Neural cell (in vitro differentiated cells): ENCODE results near the gene NCLN. TPM values are rescaled to one million over a fixed set of nuclear protein-coding genes. Genes with fewer than 3 reads are reported as not detected.
A peak's percentile ranks its signal among the peaks of the same experiment; 100 is the strongest.

Source experiments
- H2AFZ ChIP-seq: fragments of 200-600, 300-800 bp; sonication (generic), shearing (Covaris generic); 2 replicates; pipeline ENCODE4 v1.6.0; 2014; ENCODE audit warnings: low read depth, mild to moderate bottlenecking, antibody characterized with exemption, low read length, moderate library complexity
- H3F3A ChIP-seq: fragments of 200-600 bp; shearing (Covaris generic); 2 replicates; pipeline ENCODE4 v1.6.1; 2016; ENCODE audit warnings: mild to moderate bottlenecking, moderate library complexity, mixed read lengths, antibody characterized with exemption, low read length; ENCODE audit not compliant: insufficient read depth, poor library complexity, severe bottlenecking
- H3K27ac ChIP-seq: fragments of 200-600, 300-800 bp; sonication (generic), shearing (Covaris generic); 2 replicates; pipeline ENCODE4 v1.5.1; 2014; ENCODE audit warnings: mild to moderate bottlenecking, low read length, moderate library complexity
- H3K27me3 ChIP-seq: fragments of 300-800, 200-600 bp; sonication (generic), shearing (Covaris generic); 2 replicates; pipeline ENCODE4 v1.6.0; 2014; ENCODE audit warnings: mild to moderate bottlenecking, low read depth, low read length, moderate library complexity; ENCODE audit not compliant: insufficient read depth
- H3K36me3 ChIP-seq: fragments of 300-800, 200-600 bp; sonication (generic), shearing (Covaris generic); 2 replicates; pipeline ENCODE4 v1.5.1; 2014; ENCODE audit warnings: mild to moderate bottlenecking, antibody characterized with exemption, low read length, moderate library complexity; ENCODE audit not compliant: insufficient read depth
- H3K4me2 ChIP-seq: fragments of 300-800, 200-600 bp; sonication (generic), shearing (Covaris generic); 2 replicates; pipeline ENCODE4 v1.6.0; 2014; ENCODE audit warnings: mild to moderate bottlenecking, low read length
- H3K4me3 ChIP-seq: fragments of 300-800, 200-600 bp; sonication (generic), shearing (Covaris generic); 2 replicates; pipeline ENCODE4 v1.5.1; 2014; ENCODE audit warnings: mild to moderate bottlenecking, low read length, moderate library complexity
- H3K79me2 ChIP-seq: fragments of 200-600 bp; shearing (Covaris generic); replicated peaks from 2 replicates; pipeline ENCODE4 v1.6.0; 2014; ENCODE audit warnings: mild to moderate bottlenecking, low read length, moderate library complexity; ENCODE audit not compliant: insufficient read depth
- H3K9ac ChIP-seq: fragments of 300-800, 200-600 bp; sonication (generic), shearing (Covaris generic); 2 replicates; pipeline ENCODE4 v1.6.1; 2016; ENCODE audit warnings: mild to moderate bottlenecking, low read length, mixed read lengths
- H3K9me2 ChIP-seq: fragments of 200-600 bp; shearing (Covaris generic); 2 replicates; pipeline ENCODE4 v1.6.1; 2016; ENCODE audit warnings: mild to moderate bottlenecking, low read length, mixed read lengths; ENCODE audit not compliant: insufficient read depth
- H3K9me3 ChIP-seq: fragments of 200-600, 300-800 bp; sonication (generic), shearing (Covaris generic); 2 replicates; pipeline ENCODE4 v1.6.1; 2016; ENCODE audit warnings: mild to moderate bottlenecking, mixed run types, low read length, moderate library complexity, mixed read lengths
- H4K20me1 ChIP-seq: fragments of 200-600 bp; shearing (Covaris generic); 2 replicates; pipeline ENCODE4 v1.6.1; 2016; ENCODE audit warnings: mild to moderate bottlenecking, mixed run types; ENCODE audit not compliant: insufficient read depth
- CTCF ChIP-seq: fragments of 450-650 bp; IDR thresholded peaks from 2 replicates; pipeline ENCODE4 v1.5.1; 2014; ENCODE audit warnings: antibody characterized with exemption, mild to moderate bottlenecking, moderate library complexity; ENCODE audit not compliant: poor library complexity, severe bottlenecking
- EP300 ChIP-seq: fragments of 450-650 bp; conservative IDR thresholded peaks from 2 replicates; pipeline ENCODE4 v1.6.1; 2014; ENCODE audit warnings: antibody characterized with exemption, mild to moderate bottlenecking, moderate library complexity; ENCODE audit not compliant: poor library complexity, severe bottlenecking
- EZH2 ChIP-seq: fragments of 200-600, 300-800 bp; shearing (Covaris generic), sonication (generic); IDR thresholded peaks from 2 replicates; pipeline ENCODE4 v1.6.1; 2014; ENCODE audit warnings: antibody characterized with exemption, low read length, borderline replicate concordance, mild to moderate bottlenecking; ENCODE audit not compliant: insufficient read depth, poor library complexity, severe bottlenecking
- MXI1 ChIP-seq: fragments of 450-650 bp; conservative IDR thresholded peaks from 2 replicates; pipeline ENCODE4 v1.6.1; 2014; ENCODE audit warnings: antibody characterized with exemption, mild to moderate bottlenecking; ENCODE audit not compliant: poor library complexity, severe bottlenecking
- POLR2AphosphoS5 ChIP-seq: IDR thresholded peaks from 2 replicates; pipeline ENCODE4 v1.6.1; 2012
- RAD21 ChIP-seq: fragments of 450-650 bp; conservative IDR thresholded peaks from 2 replicates; pipeline ENCODE4 v1.6.1; 2014; ENCODE audit warnings: antibody characterized with exemption, mild to moderate bottlenecking, moderate library complexity
- SMC3 ChIP-seq: fragments of 450-650 bp; conservative IDR thresholded peaks from 2 replicates; pipeline ENCODE4 v1.6.1; 2014; ENCODE audit warnings: antibody characterized with exemption, mild to moderate bottlenecking, moderate library complexity; ENCODE audit not compliant: poor library complexity
- TAF1 ChIP-seq: IDR thresholded peaks from 2 replicates; pipeline ENCODE4 v1.6.1; 2012; ENCODE audit warnings: low read depth
- polyA plus RNA-seq: library from polyadenylated mRNA; depleted of rRNA; stranded (reverse); fragments of >200 nt; gene quantifications from 2 replicates; pipeline ENCODE4 v1.2.3, GENCODE V29; 2014
- TF ChIP-seq, protein P1 (sequence below): IDR thresholded peaks from 2 replicates; pipeline ENCODE4 v1.6.1; 2012; ENCODE audit warnings: borderline replicate concordance

The NCLN gene
- polyA plus RNA-seq, 1 donor from 2014 or later = 23.5 TPM

- Histone ChIP-seq H3K36me3 (no peaks in the 10 kb centered on the region), H3K27ac (no peak overlapping the region), H3K27me3 (no peaks in the 10 kb centered on the region), H2AFZ (no peak overlapping the region), H3K9me2 (no peaks in the 10 kb centered on the region), H4K20me1 (peaks cover 5% of the 10 kb centered on the region), H3K4me2 (no peak overlapping the region), H3K79me2 (peaks cover 25% of the 10 kb centered on the region), H3K9ac (no peak overlapping the region), H3K9me3 (no peaks in the 10 kb centered on the region), H3F3A (peaks cover 2% of the 10 kb centered on the region), H3K4me3 (no peak overlapping the region)
- no peak for TF ChIP-seq POLR2AphosphoS5
- no peak for TF ChIP-seq EZH2
- TF ChIP-seq SMC3 = no peak
These were observed 37.0 kb downstream of the NCLN start for GRCh38 chr19:3222709-3223108.

- peak within 1 kb of the TSS; percentile 76 for H3K27ac ChIP-seq
- H3F3A ChIP-seq = peaks cover 2% of the 10 kb centered on the region
- H2AFZ ChIP-seq = no peak within 1 kb of the TSS
- TF ChIP-seq MXI1 (no peak), POLR2AphosphoS5 (peak; percentile 65), TAF1 (no peak), EP300 (no peak), EZH2 (no peak), RAD21 (peak; percentile 65), SMC3 (peak; percentile 64), CTCF (peak; percentile 78)
- no peaks in the 10 kb centered on the region for H3K9me3 ChIP-seq
- no peaks in the 10 kb centered on the region for H3K27me3 ChIP-seq
- H3K9me2 ChIP-seq = no peaks in the 10 kb centered on the region
- H3K4me2 ChIP-seq = peak within 1 kb of the TSS; percentile 97
- peak within 1 kb of the TSS; percentile 96 for H3K4me3 ChIP-seq
- H4K20me1 ChIP-seq = peaks cover 10% of the 10 kb centered on the region
- H3K36me3 ChIP-seq = no peaks in the 10 kb centered on the region
- peaks cover 41% of the 10 kb centered on the region for H3K79me2 ChIP-seq
- peak within 1 kb of the TSS; percentile 93 for H3K9ac ChIP-seq
These were observed 38.8 kb downstream of the NCLN start, which contains the start of gene CELF5 for GRCh38 chr19:3224346-3225168. TSS of gene CELF5 (plus strand) at chr19:3224661. CDS start at chr19:3224740, 79 bp downstream.

DNA sequence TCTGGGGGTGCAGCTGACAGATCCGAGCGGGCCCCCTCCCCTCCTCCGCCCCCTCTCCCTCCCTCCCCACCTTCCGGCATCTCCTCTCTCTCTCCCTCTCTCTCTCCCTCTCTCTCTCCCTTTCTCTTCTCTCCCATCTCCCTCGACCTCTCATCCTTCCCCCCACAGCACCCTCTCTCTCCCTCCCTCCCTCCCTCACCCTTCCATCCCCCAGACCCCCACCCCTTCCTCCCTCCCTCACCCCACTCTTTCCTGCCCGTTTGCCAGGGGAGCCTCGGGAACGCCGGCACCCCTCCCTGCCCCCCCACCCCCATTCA, 39.4 kb downstream of the NCLN start:
- Histone ChIP-seq H3F3A (peaks cover 2% of the 10 kb centered on the region), H3K79me2 (peaks cover 47% of the 10 kb centered on the region), H3K4me3 (peak overlapping the region; percentile 96), H4K20me1 (peaks cover 14% of the 10 kb centered on the region), H3K4me2 (no peak overlapping the region), H3K9ac (peak overlapping the region; percentile 93), H3K27me3 (no peaks in the 10 kb centered on the region), H3K27ac (peak overlapping the region; percentile 75), H3K9me2 (no peaks in the 10 kb centered on the region), H3K9me3 (no peaks in the 10 kb centered on the region), H3K36me3 (no peaks in the 10 kb centered on the region), H2AFZ (no peak overlapping the region)
- TF ChIP-seq CTCF = no peak
- TF ChIP-seq, protein P1, sequence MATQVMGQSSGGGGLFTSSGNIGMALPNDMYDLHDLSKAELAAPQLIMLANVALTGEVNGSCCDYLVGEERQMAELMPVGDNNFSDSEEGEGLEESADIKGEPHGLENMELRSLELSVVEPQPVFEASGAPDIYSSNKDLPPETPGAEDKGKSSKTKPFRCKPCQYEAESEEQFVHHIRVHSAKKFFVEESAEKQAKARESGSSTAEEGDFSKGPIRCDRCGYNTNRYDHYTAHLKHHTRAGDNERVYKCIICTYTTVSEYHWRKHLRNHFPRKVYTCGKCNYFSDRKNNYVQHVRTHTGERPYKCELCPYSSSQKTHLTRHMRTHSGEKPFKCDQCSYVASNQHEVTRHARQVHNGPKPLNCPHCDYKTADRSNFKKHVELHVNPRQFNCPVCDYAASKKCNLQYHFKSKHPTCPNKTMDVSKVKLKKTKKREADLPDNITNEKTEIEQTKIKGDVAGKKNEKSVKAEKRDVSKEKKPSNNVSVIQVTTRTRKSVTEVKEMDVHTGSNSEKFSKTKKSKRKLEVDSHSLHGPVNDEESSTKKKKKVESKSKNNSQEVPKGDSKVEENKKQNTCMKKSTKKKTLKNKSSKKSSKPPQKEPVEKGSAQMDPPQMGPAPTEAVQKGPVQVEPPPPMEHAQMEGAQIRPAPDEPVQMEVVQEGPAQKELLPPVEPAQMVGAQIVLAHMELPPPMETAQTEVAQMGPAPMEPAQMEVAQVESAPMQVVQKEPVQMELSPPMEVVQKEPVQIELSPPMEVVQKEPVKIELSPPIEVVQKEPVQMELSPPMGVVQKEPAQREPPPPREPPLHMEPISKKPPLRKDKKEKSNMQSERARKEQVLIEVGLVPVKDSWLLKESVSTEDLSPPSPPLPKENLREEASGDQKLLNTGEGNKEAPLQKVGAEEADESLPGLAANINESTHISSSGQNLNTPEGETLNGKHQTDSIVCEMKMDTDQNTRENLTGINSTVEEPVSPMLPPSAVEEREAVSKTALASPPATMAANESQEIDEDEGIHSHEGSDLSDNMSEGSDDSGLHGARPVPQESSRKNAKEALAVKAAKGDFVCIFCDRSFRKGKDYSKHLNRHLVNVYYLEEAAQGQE = no peak
- no peak for TF ChIP-seq SMC3
- TF ChIP-seq MXI1 = no peak
- TF ChIP-seq POLR2AphosphoS5 = peak; percentile 23
